Measurements from ENCODE around the gene NCAM2.

The NCAM2 gene

DNA sequence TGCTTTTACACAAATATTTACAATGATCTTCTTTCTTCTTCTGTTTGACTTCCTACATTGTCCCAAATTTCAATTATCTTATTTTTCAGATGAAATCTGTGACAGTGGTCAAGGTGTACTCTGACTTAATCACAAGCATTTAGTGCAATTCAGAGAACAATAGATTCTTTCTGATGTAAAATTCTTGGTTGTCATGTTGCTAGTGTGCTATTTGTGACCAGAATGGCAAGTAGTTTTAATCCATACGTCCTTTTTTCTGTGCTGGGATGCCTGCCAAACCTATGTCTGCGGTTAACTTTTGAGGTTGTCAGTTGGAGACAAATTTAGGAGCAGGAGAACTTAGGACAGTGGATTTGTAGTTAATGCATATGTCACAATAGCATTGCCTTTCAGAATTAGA lies 31.0 kb downstream of the NCAM2 start:
- no peak for DNase-seq

DNA sequence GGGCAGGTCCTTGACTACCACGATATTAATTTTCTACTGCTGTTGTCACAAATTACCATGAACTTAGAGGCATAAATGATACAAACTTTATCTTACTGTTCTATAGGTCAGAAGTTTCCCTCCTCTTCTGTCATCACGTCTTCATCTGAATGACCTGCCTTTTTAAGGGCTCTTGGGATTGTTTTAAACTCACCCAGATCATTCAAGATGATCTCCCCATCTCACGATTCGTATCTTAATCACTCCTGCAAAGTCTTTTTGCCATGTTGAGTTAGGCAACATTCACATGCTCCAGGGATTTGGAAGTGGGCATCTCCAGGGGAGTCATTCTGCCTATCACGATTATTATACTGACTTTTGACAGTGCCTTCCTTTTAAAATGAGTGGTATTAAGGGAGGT lies 32.1 kb downstream of the NCAM2 start:
- DNase-seq, result no peak

DNA sequence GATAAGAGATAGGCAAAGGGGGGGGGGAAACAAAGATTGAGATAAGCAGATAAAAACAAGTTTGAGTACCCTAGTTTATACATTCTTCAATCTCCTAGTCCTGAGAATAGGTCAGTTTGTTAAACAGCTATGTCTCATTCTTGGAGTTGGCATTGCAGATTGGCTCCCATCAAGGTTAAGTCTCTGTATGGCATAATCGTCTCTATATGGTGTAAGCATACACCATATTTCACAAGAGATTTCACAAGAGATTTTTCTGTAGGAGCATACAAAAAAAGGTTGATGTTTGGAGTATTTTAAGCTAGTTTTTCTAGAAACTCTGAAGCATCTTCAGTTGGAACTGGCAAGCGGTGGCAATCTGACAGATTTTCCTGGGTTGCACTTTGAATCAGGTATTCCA lies 35.8 kb downstream of the NCAM2 start:
- DNase-seq, result no peak

DNA sequence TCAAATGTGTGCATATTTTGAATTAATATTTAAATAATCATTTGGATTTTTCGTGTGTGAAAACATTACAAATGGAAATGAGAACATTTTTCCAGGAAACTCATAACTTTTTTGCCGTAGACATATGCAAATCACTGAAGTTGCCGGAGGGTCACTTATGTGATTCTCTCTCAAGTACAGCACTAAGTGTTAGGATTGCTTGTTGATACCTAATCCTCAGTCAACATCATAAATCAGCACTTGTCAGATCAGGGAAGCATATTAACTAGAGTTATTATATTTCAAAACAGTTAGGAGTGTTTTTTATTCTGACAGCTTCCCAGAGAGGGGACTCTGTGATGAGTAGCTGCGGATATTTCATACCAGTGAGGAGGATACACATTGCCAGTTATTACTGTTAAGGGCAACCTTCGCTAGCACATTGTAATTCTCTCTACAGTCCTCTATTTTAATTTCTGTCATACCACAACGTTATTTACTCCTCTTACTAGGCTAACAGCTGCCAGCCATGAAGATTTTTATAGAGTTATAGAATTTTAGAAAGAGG lies 41.5 kb downstream of the NCAM2 start:
- no peak for DNase-seq

DNA sequence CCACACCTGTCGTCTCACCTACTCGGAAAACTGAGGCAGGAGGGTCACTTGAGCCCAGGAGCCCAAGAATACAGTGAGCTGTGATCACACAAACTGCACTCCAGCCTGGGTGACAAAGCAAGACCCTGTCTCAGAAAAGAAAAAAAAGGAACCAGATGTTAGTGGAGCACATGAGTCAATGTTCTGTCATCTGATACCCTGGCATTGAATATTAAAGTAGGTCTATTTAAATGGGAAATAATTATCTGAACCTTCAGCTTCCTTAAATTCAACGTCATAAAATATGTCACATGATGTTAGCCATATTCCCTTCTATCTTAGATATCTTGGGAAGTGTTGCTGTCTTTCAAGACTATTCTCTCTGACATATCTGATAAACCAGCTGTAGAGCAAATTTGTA lies 47.3 kb downstream of the NCAM2 start:
- DNase-seq, result no peak

DNA sequence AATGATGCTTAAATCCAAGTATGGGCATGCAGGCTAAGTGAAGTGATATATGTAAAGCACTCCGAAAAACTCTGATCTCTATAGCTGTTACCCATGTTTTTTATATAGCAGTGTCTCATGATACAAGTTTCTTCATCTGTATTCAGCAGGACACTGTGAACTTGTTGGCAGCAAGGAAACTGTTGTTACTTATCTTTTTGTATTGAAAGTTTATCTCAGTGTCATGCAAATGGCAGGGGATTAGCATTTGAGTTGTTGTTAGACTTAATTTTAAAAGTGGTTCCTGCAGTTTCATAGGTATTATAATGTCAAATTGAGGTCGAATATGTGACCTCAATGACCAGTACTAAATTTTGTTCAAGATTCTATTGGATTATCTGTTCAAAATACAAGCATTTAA lies 47.9 kb downstream of the NCAM2 start:
- DNase-seq, result no peak

DNA sequence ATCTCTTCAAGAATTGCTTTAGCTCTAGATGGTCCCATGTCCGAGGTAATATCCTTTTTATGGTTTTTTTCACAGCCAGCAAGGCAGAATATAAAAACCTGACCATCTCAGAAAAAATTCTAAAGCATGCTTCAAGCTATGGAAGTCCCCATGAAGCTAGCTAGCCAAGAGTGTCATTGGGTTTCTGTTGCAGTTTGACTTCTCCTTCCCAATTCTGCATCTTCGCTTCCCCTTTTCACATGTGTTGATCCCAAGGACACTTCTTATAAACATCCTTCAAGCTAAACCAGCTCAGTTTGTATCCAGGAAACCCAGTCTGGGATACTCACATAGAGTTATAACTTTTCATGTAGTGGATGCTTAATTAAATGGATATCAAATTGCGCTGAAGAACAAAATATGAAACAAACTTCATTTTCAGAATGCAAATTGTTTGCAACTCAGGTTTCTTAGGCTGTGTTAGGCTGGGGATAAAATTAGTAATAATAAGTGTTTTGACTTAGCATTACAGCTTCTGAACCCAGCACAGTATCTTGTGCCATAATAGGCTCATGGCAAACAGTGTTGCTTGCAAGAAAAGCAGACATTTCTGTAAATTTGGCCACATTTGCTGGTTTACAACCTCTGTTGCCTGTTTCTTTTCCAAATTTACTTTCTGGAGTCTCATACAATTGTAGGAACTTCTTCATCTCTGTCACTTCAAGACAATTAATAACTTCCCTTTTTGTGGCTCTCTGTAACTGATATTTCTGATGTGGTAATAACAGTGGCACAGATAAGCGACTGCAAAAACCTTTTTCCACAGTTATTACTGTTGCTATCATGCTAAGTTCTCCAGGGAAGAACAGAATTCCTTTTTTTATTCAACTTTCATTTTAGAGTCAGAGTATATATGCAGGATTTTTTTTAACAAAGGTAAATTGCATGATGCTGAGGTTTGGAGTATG lies 53.2 kb downstream of the NCAM2 start:
- no peak for DNase-seq

DNA sequence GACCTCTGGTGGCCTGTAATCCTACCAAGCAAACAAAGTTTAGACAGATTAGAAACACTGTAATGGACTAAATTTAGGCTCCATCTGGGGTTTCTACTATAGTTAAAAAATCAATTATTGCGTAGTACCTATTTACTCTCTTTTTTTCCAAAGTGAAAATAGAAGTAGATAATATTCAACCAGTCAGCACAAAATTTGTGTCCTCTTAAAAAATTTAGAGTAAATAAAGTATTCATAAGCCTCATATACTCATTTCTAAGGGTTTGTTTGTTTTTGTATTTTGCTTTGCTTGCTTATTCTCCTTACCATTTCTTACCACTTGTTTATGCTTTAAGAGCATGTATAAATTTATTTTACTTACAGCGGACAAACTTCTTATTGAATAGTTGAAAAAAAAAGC lies 54.5 kb downstream of the NCAM2 start:
- no peak for DNase-seq

DNA sequence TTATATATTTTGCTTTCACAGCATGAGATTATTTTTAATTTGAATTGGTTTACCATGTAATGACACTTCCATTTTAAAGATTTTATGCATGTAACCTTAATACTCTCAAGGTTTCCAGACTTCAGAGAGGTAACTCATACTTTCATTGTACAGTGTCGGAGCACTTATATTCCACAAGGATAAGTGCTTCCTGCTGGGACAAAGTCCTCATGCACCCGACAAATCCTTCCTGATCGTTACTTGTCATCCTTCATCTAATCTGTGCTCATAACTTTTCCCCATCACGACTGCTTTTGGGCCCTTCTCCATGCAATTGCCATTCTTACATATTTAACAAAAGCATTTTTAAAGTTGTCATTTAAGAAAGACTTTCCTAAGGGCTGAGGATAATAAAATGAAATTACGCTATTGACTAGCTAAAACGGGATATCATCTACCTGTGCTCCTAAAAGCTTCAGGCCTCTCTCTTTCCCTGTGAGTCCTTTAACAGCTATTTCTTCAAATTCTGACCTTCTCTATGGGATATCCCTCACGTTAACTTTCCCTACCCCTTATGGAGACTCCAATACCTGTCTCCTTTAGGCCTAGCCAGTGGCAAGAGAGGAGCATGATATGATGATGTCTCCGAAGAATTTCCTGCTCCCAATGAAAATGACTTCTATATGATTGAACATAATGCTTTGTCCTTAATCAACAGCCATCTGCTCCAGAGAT lies 59.3 kb downstream of the NCAM2 start:
- no peak for DNase-seq

DNA sequence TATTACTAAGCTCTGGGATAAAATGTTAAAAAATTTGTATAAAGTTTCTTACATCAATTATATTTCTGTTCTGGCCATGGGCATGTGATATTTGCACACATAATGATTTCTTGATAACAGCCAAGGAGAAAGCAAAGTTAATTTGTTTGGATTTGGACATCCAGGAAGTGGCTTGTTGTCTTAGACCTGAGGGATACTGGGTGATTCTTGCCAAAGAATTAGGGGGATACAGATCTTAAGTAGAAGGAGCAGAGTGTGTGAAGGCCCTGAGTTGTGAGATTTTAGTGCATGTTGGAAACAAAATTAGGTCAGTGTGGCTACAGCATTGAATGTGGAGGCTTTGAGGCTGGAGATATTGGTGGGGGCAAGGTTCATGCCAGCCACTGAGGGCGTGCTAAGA lies 65.6 kb downstream of the NCAM2 start:
- no peak for DNase-seq

DNA sequence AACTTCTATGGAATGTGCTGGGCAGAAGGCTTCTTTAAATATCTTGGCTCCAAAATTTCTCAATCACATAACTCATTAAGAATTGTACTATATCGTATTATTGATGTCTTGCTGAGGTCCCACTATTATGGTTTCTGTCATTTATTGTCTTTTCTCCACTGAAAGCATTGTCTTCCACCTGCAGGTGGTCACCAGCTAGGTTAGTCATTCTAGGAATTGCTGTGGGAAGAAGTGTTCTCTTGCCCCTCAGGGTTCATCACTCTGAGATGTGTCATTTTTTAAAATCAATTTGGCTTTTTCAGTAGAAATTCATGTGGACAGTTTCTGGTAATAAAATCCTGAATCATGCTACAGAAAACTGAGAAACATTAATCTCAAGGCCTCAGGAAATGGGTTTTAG lies 66.1 kb downstream of the NCAM2 start:
- DNase-seq, result no peak

DNA sequence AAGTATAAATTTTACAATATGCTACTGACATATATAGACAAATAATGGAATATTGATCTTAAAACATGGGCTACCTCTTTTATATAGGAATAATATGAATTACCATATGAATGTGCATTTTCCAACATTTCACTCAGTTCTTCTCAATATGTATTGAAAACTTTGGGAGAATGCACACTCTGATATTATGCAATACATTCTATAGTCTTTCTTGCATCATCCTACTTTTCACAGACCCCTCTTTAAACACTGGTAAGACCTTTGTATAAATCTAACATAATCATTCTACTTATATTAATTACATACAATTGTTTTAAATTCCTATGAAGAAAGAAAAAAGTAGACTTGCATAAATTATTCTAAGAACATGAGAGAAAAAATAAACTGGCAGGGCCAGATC lies 69.2 kb downstream of the NCAM2 start:
- DNase-seq, result no peak

DNA sequence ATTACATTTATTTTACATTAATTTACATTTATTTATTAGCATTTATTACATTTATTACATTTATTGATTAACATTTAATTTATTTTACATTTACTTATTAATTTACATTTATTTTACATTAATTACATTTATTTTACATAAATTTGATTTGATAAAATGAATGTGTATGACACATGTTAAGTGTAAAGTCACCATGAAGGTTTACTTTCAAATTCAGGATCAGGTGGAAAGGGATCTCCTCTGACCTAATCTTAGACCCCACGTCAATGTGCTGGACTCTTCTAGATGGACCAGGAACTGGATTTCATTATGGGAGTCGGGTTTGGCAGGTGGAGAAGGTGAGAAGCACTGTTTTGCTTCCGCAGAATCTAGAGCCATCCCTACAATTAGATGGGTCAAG lies 76.1 kb downstream of the NCAM2 start:
- DNase-seq, result no peak

DNA sequence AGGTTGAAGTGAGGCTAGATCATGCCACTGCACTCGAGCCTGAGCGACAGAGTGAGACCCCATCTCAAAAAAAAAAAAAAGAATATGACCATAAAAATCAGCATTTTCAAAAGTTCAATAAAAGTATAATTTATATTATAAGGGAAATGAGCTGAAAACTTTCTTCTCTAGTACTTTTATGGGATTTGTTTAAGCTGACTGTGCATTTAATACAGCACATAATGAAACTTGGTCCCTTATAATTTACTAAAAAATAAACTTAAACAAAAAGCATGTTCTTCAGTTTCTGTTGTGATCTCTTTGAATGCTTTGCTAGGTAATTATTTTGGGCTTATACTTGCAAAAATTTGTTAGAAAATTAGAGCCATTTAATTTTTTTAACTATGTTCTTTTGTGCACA lies 77.8 kb downstream of the NCAM2 start:
- no peak for DNase-seq

DNA sequence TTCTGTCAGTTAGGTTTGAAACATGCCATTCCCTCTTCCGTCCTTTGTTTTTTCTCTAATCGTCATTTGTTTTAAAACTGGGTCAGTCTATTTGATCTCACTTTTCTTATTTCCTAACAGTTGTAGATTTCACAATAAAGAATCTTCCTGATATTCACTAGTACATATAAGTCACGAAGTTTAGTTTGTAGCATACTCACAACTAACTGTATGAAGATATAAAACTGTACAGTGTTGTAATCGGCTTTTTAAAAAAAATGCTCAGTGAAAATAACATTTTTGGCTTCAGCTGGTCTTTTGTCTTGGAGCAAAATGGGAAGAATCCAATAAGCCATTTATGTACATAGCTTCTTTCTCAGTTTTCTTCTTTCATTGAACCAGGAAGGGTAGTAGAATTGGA lies 78.3 kb downstream of the NCAM2 start:
- DNase-seq, result no peak

DNA sequence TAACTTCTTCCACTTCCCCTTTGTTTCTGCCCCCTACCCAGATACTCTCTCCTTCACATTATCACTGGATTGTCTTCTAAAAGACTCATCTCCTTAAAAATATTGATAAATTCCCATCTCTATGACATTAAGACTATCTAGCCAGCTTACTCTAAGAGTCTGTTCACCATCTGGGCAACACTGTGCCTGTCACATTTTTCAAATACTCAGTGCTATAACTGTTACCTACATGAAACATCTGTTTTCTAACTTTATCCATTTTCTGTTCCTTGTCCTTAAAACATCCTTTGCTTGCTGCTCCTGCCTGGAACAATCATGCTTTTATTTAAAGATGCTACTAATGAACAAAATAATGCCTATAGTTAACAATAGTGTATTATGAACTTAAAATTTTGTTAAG lies 81.4 kb downstream of the NCAM2 start:
- no peak for DNase-seq

DNA sequence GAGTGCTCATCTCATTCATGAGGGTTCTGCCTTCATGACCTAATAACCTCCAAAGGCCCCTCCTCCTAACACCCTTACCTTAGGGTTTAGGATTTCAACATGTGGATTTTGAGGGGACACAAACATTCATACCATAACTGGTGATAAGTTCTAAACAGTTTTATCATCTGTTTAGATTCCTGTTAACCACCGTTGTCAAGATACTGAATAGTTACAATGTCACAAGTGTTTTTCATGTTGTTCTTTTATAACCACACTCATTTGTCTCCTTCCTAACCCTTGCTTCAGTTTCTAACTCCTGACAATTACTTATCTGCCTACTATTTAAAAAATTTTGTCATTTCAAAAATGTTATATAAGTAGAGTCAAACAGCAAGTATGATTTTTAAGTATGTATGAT lies 86.0 kb downstream of the NCAM2 start:
- no peak for DNase-seq

DNA sequence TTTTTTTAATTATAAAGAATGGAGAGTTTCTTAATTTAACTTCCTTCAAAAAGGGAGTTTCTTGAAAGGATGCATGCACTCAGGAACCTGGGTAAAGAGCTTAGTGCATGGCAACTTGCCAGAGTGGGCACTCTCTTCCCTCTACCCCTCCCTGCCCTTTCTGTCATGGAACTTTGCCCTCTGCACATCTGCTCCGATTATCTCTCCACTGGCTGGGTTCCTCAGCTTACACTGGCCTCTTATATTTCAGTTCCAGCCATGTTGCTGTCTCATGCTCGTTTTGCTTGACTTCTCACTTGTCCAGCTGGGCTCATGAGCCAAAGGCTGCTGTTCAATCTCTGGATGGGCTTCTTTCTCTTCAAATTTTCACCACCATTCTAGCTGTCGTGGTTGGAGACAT lies 87.0 kb downstream of the NCAM2 start:
- DNase-seq, result no peak

DNA sequence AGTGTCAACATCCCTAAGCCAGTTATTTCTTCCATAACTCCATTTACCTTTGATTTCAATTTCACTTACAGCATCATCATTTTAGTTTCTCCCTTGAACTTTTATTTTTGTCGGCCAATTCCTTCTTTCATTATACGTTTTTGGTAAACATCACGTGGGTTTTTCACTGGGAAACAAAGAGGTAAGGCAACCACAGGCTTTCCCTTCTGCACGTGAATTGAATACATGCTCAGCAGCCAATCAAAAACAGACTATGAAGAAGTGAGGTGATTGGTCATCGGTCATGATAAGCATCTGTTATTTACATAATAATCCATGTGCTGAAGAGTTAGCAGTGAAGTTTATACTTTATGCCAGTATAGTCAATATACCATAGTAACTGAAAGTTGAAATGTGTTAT lies 98.7 kb downstream of the NCAM2 start:
- no peak for DNase-seq

DNA sequence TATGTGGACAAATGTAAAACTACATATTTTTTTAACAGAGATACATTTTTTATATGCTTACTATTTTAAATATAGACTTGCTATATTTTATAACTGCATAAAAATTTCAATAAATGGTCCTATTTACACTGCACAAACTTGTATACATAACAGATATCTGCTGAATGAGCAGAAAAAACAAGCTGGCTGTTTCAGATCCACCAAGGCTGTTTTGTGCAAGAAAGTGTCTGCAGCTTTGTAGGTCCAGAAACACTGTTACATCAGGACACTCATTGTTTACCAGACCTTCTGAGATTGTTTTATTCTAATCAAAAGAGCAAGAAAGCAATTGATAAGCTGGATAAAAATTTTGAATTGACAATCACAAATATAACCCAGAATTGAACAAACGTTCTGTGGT lies 99.3 kb downstream of the NCAM2 start:
- no peak for DNase-seq

DNA sequence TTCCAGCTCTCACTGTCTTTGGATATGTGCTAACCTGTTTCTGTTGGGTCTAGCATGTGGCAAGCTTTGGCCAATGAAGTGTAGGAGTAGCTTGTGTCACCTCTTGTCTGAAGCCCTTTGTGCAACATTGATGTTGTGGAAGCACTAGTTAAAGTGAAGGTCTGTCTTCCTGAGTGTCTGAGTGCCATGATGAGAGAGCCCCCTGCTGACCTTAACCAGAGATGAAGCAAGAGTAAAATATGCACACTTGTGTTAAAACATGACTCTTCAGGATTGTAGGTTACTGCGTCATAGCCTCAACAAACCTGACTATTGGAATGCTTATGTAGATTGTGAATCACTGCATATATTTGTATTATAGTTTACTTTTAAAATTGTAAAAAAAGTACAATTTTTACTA lies 103.7 kb downstream of the NCAM2 start:
- no peak for DNase-seq

DNA sequence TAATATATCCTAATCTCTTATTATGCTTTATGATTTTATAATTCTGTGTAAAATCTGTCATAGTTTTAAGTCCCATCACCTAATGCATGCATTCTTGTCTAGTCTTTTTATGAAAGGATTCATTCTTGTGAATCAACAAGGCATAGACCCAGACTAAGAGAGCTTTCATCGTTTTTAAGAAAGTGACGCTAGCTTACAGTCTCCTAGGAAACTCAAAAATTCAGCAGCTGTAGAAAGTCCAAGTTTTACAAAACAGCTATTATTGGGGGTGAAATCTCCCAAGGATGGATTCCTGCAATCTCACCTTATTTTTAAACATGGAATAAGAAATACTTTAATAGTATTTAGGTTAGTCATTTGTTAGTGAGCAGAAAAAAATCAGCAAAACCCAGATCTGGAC lies 104.7 kb downstream of the NCAM2 start:
- DNase-seq, result no peak

DNA sequence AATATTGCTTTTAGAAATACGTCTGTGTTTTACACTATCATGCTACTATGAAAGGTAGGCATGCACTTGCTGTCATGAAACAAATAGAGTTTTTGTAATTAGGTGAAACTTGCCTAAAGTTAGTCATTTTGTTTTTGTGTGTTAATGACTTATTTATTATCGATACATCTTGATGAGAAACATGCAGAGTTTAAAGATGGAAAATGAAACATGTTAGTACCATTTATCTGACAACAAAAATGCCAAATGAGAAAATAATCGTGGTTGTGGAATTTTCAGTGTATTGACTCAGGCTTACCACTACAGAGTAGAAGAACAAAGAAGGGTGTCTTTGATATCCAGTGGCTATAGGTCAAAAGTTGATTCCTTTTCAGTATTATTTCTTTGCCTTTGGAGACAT lies 105.5 kb downstream of the NCAM2 start:
- DNase-seq, result no peak

DNA sequence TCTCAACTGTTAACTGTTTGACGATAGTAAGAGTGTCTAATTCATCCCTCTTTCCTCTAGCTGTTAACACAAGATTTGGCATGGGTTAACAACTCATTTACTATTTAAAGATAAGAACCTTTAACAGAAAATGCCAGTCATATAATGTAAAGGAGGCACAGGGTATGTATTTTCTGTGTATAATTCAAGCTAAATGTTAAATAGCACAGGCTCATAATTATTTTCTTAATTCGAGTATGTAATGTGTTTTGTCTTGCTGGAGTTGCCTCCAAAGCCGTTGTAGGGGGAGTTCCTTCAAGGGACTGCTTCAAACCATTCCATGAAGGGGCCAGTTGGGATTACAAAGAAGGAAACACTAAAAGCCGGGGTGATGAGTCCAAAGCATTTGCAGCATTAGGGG lies 111.5 kb downstream of the NCAM2 start:
- no peak for DNase-seq
